H9 (cell line): ENCODE data around the gene EHBP1. TPM values are rescaled to one million over a fixed set of nuclear protein-coding genes. Genes with fewer than 3 reads are reported as not detected.
A peak's percentile ranks its signal among the peaks of the same experiment; 100 is the strongest.

Experiments
- DNase-seq: peaks from one replicate; pipeline ENCODE4 v3.0.0-alpha.2; 2017
- H2AFZ ChIP-seq: one replicate; pipeline ENCODE4 v1.6.1; 2013; ENCODE audit warnings: mild to moderate bottlenecking, low read length, control low read depth, moderate library complexity
- H2AK5ac ChIP-seq: 2 replicates; pipeline ENCODE4 v1.6.1; 2013; ENCODE audit warnings: low read length, control low read depth, mixed read lengths; ENCODE audit not compliant: insufficient read length
- H2BK120ac ChIP-seq: one replicate; pipeline ENCODE4 v1.6.1; 2013; ENCODE audit warnings: low read depth, mild to moderate bottlenecking, low read length, control low read depth, inconsistent platforms; ENCODE audit not compliant: poor library complexity, severe bottlenecking
- H2BK12ac ChIP-seq: 2 replicates; pipeline ENCODE4 v1.6.1; 2013; ENCODE audit warnings: low read length, control low read depth, mixed read lengths, low read depth; ENCODE audit not compliant: insufficient read length
- H2BK15ac ChIP-seq: 2 replicates; pipeline ENCODE4 v1.6.1; 2013; ENCODE audit warnings: low read depth, low read length, control low read depth
- H2BK20ac ChIP-seq: one replicate; pipeline ENCODE4 v1.6.1; 2013; ENCODE audit warnings: low read depth, mild to moderate bottlenecking, low read length, control low read depth, inconsistent platforms; ENCODE audit not compliant: poor library complexity, severe bottlenecking
- H2BK5ac ChIP-seq: 2 replicates; pipeline ENCODE4 v1.6.1; 2013; ENCODE audit warnings: low read length, control low read depth, mixed read lengths; ENCODE audit not compliant: insufficient read length
- H3K14ac ChIP-seq: 2 replicates; pipeline ENCODE4 v1.6.1; 2013; ENCODE audit warnings: low read length, control low read depth; ENCODE audit not compliant: insufficient read depth
- H3K18ac ChIP-seq: 2 replicates; pipeline ENCODE4 v1.6.1; 2013; ENCODE audit warnings: low read depth, mild to moderate bottlenecking, mixed read lengths, low read length, control low read depth; ENCODE audit not compliant: insufficient read length
- H3K23ac ChIP-seq: 2 replicates; pipeline ENCODE4 v1.6.1; 2013; ENCODE audit warnings: low read length, control low read depth, mixed read lengths, low read depth; ENCODE audit not compliant: insufficient read length
- H3K23me2 ChIP-seq: 2 replicates; pipeline ENCODE4 v1.6.1; 2013; ENCODE audit warnings: low read depth, mild to moderate bottlenecking, mixed read lengths, low read length, control low read depth; ENCODE audit not compliant: insufficient read length, poor library complexity, severe bottlenecking
- H3K27ac ChIP-seq: 2 replicates; pipeline ENCODE4 v1.5.1; 2013; ENCODE audit warnings: low read length, control low read depth, mixed read lengths, low read depth; ENCODE audit not compliant: insufficient read length
- H3K27me3 ChIP-seq: 2 replicates; pipeline ENCODE4 v1.6.1; 2013; ENCODE audit warnings: low read length, control low read depth, inconsistent platforms; ENCODE audit not compliant: insufficient read depth
- H3K4ac ChIP-seq: 2 replicates; pipeline ENCODE4 v1.6.1; 2013; ENCODE audit warnings: low read depth, mild to moderate bottlenecking, control low read depth, inconsistent platforms, low read length, moderate library complexity
- H3K4me1 ChIP-seq: 2 replicates; pipeline ENCODE4 v1.6.1; 2013; ENCODE audit warnings: low read length, control low read depth, inconsistent platforms; ENCODE audit not compliant: insufficient read depth
- H3K4me2 ChIP-seq: 2 replicates; pipeline ENCODE4 v1.6.1; 2013; ENCODE audit warnings: low read length, control low read depth, mixed read lengths; ENCODE audit not compliant: insufficient read length, insufficient read depth
- H3K56ac ChIP-seq: 2 replicates; pipeline ENCODE4 v1.6.1; 2013; ENCODE audit warnings: low read depth, mild to moderate bottlenecking, mixed read lengths, low read length, control low read depth; ENCODE audit not compliant: insufficient read length
- H3K79me1 ChIP-seq: 2 replicates; pipeline ENCODE4 v1.6.1; 2013; ENCODE audit warnings: low read depth, mild to moderate bottlenecking, moderate library complexity, low read length, control low read depth, inconsistent platforms; ENCODE audit not compliant: insufficient read depth, poor library complexity, severe bottlenecking
- H3K79me2 ChIP-seq: 2 replicates; pipeline ENCODE4 v1.6.1; 2013; ENCODE audit warnings: low read length, control low read depth, inconsistent platforms; ENCODE audit not compliant: insufficient read depth
- H3K9ac ChIP-seq: 2 replicates; pipeline ENCODE4 v1.6.1; 2013; ENCODE audit warnings: low read length, control low read depth, mixed read lengths; ENCODE audit not compliant: insufficient read length; ENCODE audit errors: extremely low read depth
- H3K9me3 ChIP-seq: one replicate; pipeline ENCODE4 v1.6.1; 2013; ENCODE audit warnings: low read depth, low read length, inconsistent platforms; ENCODE audit not compliant: control insufficient read depth
- H3T11ph ChIP-seq: one replicate; pipeline ENCODE4 v1.6.1; 2013; ENCODE audit warnings: mild to moderate bottlenecking, low read length, control low read depth, inconsistent platforms
- H4K20me1 ChIP-seq: one replicate; pipeline ENCODE4 v1.6.1; 2013; ENCODE audit not compliant: control insufficient read depth, insufficient read length, insufficient read depth
- H4K5ac ChIP-seq: 2 replicates; pipeline ENCODE4 v1.6.1; 2013; ENCODE audit warnings: low read depth, mild to moderate bottlenecking, mixed read lengths, low read length, control low read depth; ENCODE audit not compliant: insufficient read length
- H4K8ac ChIP-seq: replicated peaks from 2 replicates; pipeline ENCODE4 v1.6.1; 2013; ENCODE audit warnings: low read length, control low read depth, mixed read lengths, low read depth; ENCODE audit not compliant: insufficient read length
- H4K91ac ChIP-seq: 2 replicates; pipeline ENCODE4 v1.6.1; 2013; ENCODE audit warnings: low read depth, mild to moderate bottlenecking, moderate library complexity, mixed read lengths, low read length, control low read depth; ENCODE audit not compliant: insufficient read length
- H3K27ac Mint-ChIP-seq, 3 experiments: 2 replicates in 2 of 3; 3 replicates in 1 of 3; pipeline ENCODE4 v1.8.0; 2020 to 2021; ENCODE audit warnings: mixed read lengths in 3 of 3, mild to moderate bottlenecking in 1 of 3, moderate library complexity in 1 of 3
- H3K27me3 Mint-ChIP-seq: 2 replicates; pipeline ENCODE4 v1.8.0; 2021; ENCODE audit warnings: low read depth, mild to moderate bottlenecking, moderate library complexity, mixed read lengths
- H3K36me3 Mint-ChIP-seq, 3 experiments: 2 replicates in 2 of 3; 3 replicates in 1 of 3; pipeline ENCODE4 v1.8.0; 2020 to 2021; ENCODE audit warnings: low read depth in 3 of 3, mixed read lengths in 3 of 3; ENCODE audit not compliant: insufficient read depth in 1 of 3
- H3K4me1 Mint-ChIP-seq, 2 experiments: 2 replicates each; pipeline ENCODE4 v1.8.0; 2020; ENCODE audit warnings: mixed read lengths in 2 of 2
- H3K4me3 Mint-ChIP-seq, 2 experiments: 2 replicates in 1 of 2; 3 replicates in 1 of 2; pipeline ENCODE4 v1.8.0; 2020 to 2021; ENCODE audit warnings: mild to moderate bottlenecking in 2 of 2, mixed read lengths in 2 of 2, moderate library complexity in 1 of 2
- H3K9me3 Mint-ChIP-seq, 2 experiments: 2 replicates in 1 of 2; 3 replicates in 1 of 2; pipeline ENCODE4 v1.8.0; 2020; ENCODE audit warnings: mild to moderate bottlenecking in 2 of 2, mixed read lengths in 2 of 2, moderate library complexity in 1 of 2
- WGBS: extraction: QIAGEN DNeasy Blood & Tissue Kit; methylation state at CpG from one replicate; pipeline ENCODE4 v1.1.7; 2013; ENCODE audit warnings: missing lambda C conversion rate, low lambda C conversion rate, mixed read lengths; ENCODE audit not compliant: insufficient read length; ENCODE audit errors: extremely low coverage; 5-methylcytosine and 5-hydroxymethylcytosine counted together
- total RNA-seq: library from RNA; stranded (reverse); gene quantifications from 2 replicates; pipeline ENCODE4 v1.2.1, GENCODE V29; 2021
- TF ChIP-seq, protein P1 (sequence below): fragments of 200-600 bp; sonication (generic); conservative IDR thresholded peaks from 3 replicates; pipeline ENCODE4 v1.8.0; 2021; ENCODE audit warnings: antibody characterized with exemption, mild to moderate bottlenecking

The EHBP1 gene
- total RNA-seq, 1 experiment from 2014 or later: 35.6 TPM

DNA sequence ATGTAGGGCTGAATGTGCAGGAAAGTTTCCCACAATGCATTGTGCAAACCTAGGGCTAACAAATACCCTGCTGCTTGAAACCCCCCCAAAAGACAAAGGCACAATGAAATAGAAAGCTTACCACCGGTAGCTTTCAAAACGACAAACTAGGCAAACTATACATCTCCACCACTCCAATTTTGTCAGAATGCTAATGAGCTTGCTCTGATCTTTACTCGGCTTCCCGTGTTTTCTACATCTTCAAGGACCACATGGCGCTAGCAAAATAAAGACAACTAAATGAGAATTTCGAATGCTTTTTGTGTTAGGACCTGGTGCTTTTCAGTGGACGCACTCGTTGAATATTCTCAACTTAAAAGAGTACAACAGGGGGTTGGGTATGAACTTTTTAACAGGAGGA lies 307.9 kb downstream of the EHBP1 start:
- no peaks in the 10 kb centered on the region for H3K27me3 Mint-ChIP-seq
- H2BK120ac ChIP-seq: no peak overlapping the region
- H3K14ac ChIP-seq: no peak overlapping the region
- no peaks in the 10 kb centered on the region for H3K9me3 ChIP-seq
- TF ChIP-seq, protein P1, sequence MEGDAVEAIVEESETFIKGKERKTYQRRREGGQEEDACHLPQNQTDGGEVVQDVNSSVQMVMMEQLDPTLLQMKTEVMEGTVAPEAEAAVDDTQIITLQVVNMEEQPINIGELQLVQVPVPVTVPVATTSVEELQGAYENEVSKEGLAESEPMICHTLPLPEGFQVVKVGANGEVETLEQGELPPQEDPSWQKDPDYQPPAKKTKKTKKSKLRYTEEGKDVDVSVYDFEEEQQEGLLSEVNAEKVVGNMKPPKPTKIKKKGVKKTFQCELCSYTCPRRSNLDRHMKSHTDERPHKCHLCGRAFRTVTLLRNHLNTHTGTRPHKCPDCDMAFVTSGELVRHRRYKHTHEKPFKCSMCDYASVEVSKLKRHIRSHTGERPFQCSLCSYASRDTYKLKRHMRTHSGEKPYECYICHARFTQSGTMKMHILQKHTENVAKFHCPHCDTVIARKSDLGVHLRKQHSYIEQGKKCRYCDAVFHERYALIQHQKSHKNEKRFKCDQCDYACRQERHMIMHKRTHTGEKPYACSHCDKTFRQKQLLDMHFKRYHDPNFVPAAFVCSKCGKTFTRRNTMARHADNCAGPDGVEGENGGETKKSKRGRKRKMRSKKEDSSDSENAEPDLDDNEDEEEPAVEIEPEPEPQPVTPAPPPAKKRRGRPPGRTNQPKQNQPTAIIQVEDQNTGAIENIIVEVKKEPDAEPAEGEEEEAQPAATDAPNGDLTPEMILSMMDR: no peak
- H3K27ac Mint-ChIP-seq: peak overlapping the region in 1 of 3 experiments; percentile 22; a peak in 1 of 7 replicates
- no peaks in the 10 kb centered on the region for H3K79me1 ChIP-seq
- no peak overlapping the region for H3K9ac ChIP-seq
- no peak overlapping the region for H3K4me2 ChIP-seq
- no peaks in the 10 kb centered on the region for H3K9me3 Mint-ChIP-seq
- WGBS: no CpG with 5 or more reads among the region's 8 CpGs
- no peaks in the 10 kb centered on the region for H4K20me1 ChIP-seq
- no peak overlapping the region for H3K27ac ChIP-seq
- no peak overlapping the region for H4K91ac ChIP-seq
- no peaks in the 10 kb centered on the region for H3K23me2 ChIP-seq
- no peak overlapping the region for H3K56ac ChIP-seq
- no peaks in the 10 kb centered on the region; a peak in 2 of 7 replicates for H3K36me3 Mint-ChIP-seq
- H2BK20ac ChIP-seq: no peak overlapping the region
- H3K4me3 Mint-ChIP-seq: no peak overlapping the region
- H3K27me3 ChIP-seq: no peaks in the 10 kb centered on the region
- H2AK5ac ChIP-seq: no peak overlapping the region
- H3K79me2 ChIP-seq: no peaks in the 10 kb centered on the region
- H2BK12ac ChIP-seq: no peak overlapping the region
- H3K4ac ChIP-seq: no peak overlapping the region
- H2BK15ac ChIP-seq: no peak overlapping the region
- H4K8ac ChIP-seq: no peak overlapping the region
- no peak for DNase-seq
- H4K5ac ChIP-seq: no peak overlapping the region
- H3K18ac ChIP-seq: no peak overlapping the region
- H3T11ph ChIP-seq: no peak overlapping the region
- peaks cover 25 to 36% of the 10 kb centered on the region in 2 experiments for H3K4me1 Mint-ChIP-seq
- H3K23ac ChIP-seq: no peak overlapping the region
- H2BK5ac ChIP-seq: no peak overlapping the region
- no peaks in the 10 kb centered on the region; the same call in 1 of the 2 replicates for H3K4me1 ChIP-seq
- H2AFZ ChIP-seq: peak overlapping the region; percentile 22
